HG03064 (cell line): ENCODE results near the gene PRB4.
"Not testable (repeated sequence)": the region's sequence is repeated elsewhere in the genome, so short reads cannot be mapped to it uniquely, and the experiment has no call there.

Experiments used
- ATAC-seq: cut with Tn5 transposase; IDR thresholded peaks from one replicate; pipeline ENCODE4 v1.9.1; 2021; ENCODE audit warnings: low read depth; ENCODE audit not compliant: unreplicated experiment

Gene PRB4

GRCh38 chr12:11310336-11310735 is at the start of gene PRB4:
TSS of gene PRB4 (minus strand) at chr12:11310436. CDS start at chr12:11310398, 38 bp downstream.
- ATAC-seq: no peak

GRCh38 chr12:11351736-11352135 is 41.5 kb upstream of the PRB4 start:
- ATAC-seq: not testable (repeated sequence)

GRCh38 chr12:11348439-11348838 is 38.2 kb upstream of the PRB4 start:
- no peak for ATAC-seq

- ATAC-seq: no peak
Observed at GRCh38 chr12:11347810-11348209, 37.6 kb upstream of the PRB4 start.

- no peak for ATAC-seq
Observed at GRCh38 chr12:11344500-11344899, 34.3 kb upstream of the PRB4 start.

- no peak for ATAC-seq
Observed at GRCh38 chr12:11324426-11324825, 14.2 kb upstream of the PRB4 start.

- ATAC-seq: no peak
Observed at GRCh38 chr12:11321980-11322379, 11.7 kb upstream of the PRB4 start.

GRCh38 chr12:11307143-11307542 is 3.1 kb downstream of the PRB4 start:
- ATAC-seq: no peak

- no peak for ATAC-seq
Observed at GRCh38 chr12:11273449-11273848, 36.8 kb downstream of the PRB4 start.

- no peak for ATAC-seq
Observed at GRCh38 chr12:11269607-11270006, 40.6 kb downstream of the PRB4 start, which contains the start of gene PRB3. TSS of gene PRB3 (minus strand) at chr12:11269707. CDS start at chr12:11269669, 38 bp downstream.

- no peak for ATAC-seq
Observed at GRCh38 chr12:11264501-11264900, 45.7 kb downstream of the PRB4 start.
